B cell (primary cell): ENCODE data around the gene VSIG10. TPM values are rescaled to one million over a fixed set of nuclear protein-coding genes. Genes with fewer than 3 reads are reported as not detected.

Experiments used
- ATAC-seq: fragments of 200-7000 bp; cut with Tn5 transposase; one replicate; pipeline ENCODE4 v1.10.0; 2021; ENCODE audit warnings: low read depth, mild to moderate bottlenecking, moderate number of reproducible peaks, moderate library complexity
- CTCF ChIA-PET: fragments of 350-600 bp; sonication (Branson Sonifier 250); formaldehyde crosslinking; loops from one replicate; lab custom pipeline; 2021; ENCODE audit warnings: antibody characterized with exemption, inconsistent platforms; lab: Charles Lee
- POLR2A ChIA-PET: fragments of 350-600 bp; sonication (Branson Sonifier 250); formaldehyde crosslinking; loops from one replicate; lab custom pipeline; 2021; ENCODE audit warnings: antibody characterized with exemption; lab: Charles Lee
- DNase-seq: peaks from one replicate; pipeline ENCODE4 v3.0.0; 2013
- H2AFZ ChIP-seq: 2 replicates; pipeline ENCODE4 v1.6.1; 2012; ENCODE audit warnings: mild to moderate bottlenecking, low read depth, low read length; ENCODE audit not compliant: insufficient read depth, poor library complexity, severe bottlenecking
- H3K27ac ChIP-seq, 2 donors: 1 replicate in 1 of 2; 2 replicates in 1 of 2; pipeline ENCODE4 v1.5.1; 2012 to 2013; ENCODE audit warnings: low read length in 2 of 2, mild to moderate bottlenecking in 2 of 2, moderate library complexity in 1 of 2
- H3K27me3 ChIP-seq, 4 experiments: fragments of 200-600 bp in 1 of 4; sonication (generic) in 1 of 4; replicated peaks in 1 of 4; 1 replicate in 2 of 4; 2 replicates in 2 of 4; pipeline versions ENCODE4 v1.6.1 to v1.7.0; 2013 to 2016; ENCODE audit warnings: low read length in 3 of 4, mild to moderate bottlenecking in 2 of 4, mixed read lengths in 1 of 4, moderate library complexity in 1 of 4; ENCODE audit not compliant: insufficient read depth in 4 of 4, control insufficient read depth in 3 of 4; ENCODE audit errors: control extremely low read depth in 1 of 4
- H3K36me3 ChIP-seq, 2 experiments: replicated peaks in 1 of 2; 1 replicate in 1 of 2; 2 replicates in 1 of 2; pipeline versions ENCODE4 v1.6.1 to v1.7.1; 2013; ENCODE audit warnings: low read length in 1 of 2; ENCODE audit not compliant: insufficient read depth in 2 of 2, control insufficient read depth in 1 of 2; ENCODE audit errors: control extremely low read depth in 1 of 2, extremely low read depth in 1 of 2
- H3K4me1 ChIP-seq, 2 donors: fragments of 200-600 bp in 1 of 2; sonication (generic) in 1 of 2; 1 replicate in 1 of 2; 2 replicates in 1 of 2; pipeline versions ENCODE4 v1.5.1 to v1.6.1; 2013 to 2017; ENCODE audit warnings: low read length in 2 of 2; ENCODE audit not compliant: control insufficient read depth in 2 of 2, insufficient read depth in 2 of 2
- H3K4me2 ChIP-seq: replicated peaks from 2 replicates; pipeline ENCODE3; 2012; ENCODE audit warnings: mild to moderate bottlenecking, low read depth, low read length; ENCODE audit not compliant: poor library complexity, severe bottlenecking
- H3K4me3 ChIP-seq, 5 experiments: fragments of 200-600 bp in 1 of 5; sonication (generic) in 1 of 5; 1 replicate in 3 of 5; 2 replicates in 2 of 5; pipeline versions ENCODE4 v1.5.1 to v1.7.0; 2011 to 2016; ENCODE audit warnings: low read length in 4 of 5, mild to moderate bottlenecking in 4 of 5, low read depth in 2 of 5, control low read depth in 1 of 5, moderate library complexity in 1 of 5; ENCODE audit not compliant: insufficient read depth in 1 of 5; ENCODE audit errors: control extremely low read depth in 1 of 5, extremely low read depth in 1 of 5
- H3K79me2 ChIP-seq: fragments of 200-600 bp; sonication (generic); one replicate; pipeline ENCODE4 v1.6.0; 2016; ENCODE audit warnings: low read length; ENCODE audit not compliant: control insufficient read depth, insufficient read depth
- H3K9ac ChIP-seq: fragments of 200-600 bp; sonication (generic); 2 replicates; pipeline ENCODE4 v1.6.1; 2017; ENCODE audit warnings: mild to moderate bottlenecking, low read length, moderate library complexity
- H3K9me3 ChIP-seq, 3 donors: one replicate each; pipeline versions ENCODE4 v1.6.1 to v1.7.1; 2013; ENCODE audit warnings: low read length in 2 of 3; ENCODE audit not compliant: control insufficient read depth in 2 of 3, insufficient read depth in 1 of 3; ENCODE audit errors: control extremely low read depth in 1 of 3
- H4K20me1 ChIP-seq: 2 replicates; pipeline ENCODE4 v1.6.0; 2012; ENCODE audit warnings: mild to moderate bottlenecking, low read length; ENCODE audit not compliant: insufficient read depth, control insufficient read depth, poor library complexity, severe bottlenecking
- H3K27ac Mint-ChIP-seq: one replicate; pipeline ENCODE4 v1.8.0; 2021; ENCODE audit warnings: mixed read lengths
- H3K27me3 Mint-ChIP-seq: one replicate; pipeline ENCODE4 v1.8.0; 2021; ENCODE audit warnings: mixed read lengths
- H3K4me1 Mint-ChIP-seq: one replicate; pipeline ENCODE4 v1.8.0; 2021; ENCODE audit warnings: mixed read lengths
- H3K4me3 Mint-ChIP-seq: one replicate; pipeline ENCODE4 v1.8.0; 2021; ENCODE audit warnings: mixed read lengths
- H3K9me3 Mint-ChIP-seq: one replicate; pipeline ENCODE4 v1.8.0; 2022; ENCODE audit warnings: mixed read lengths; ENCODE audit not compliant: insufficient read depth
- CTCF ChIP-seq: fragments of 200-600 bp; IDR thresholded peaks from one replicate; pipeline ENCODE4 v1.8.0; 2022; ENCODE audit warnings: antibody characterized with exemption, mild to moderate bottlenecking
- EZH2 ChIP-seq: IDR thresholded peaks from 2 replicates; pipeline ENCODE4 v1.6.1; 2012; ENCODE audit warnings: borderline replicate concordance, low read depth, mild to moderate bottlenecking, moderate library complexity, low read length; ENCODE audit not compliant: insufficient read depth, poor library complexity, severe bottlenecking
- WGBS: methylation state at CpG from one replicate; pipeline ENCODE4 v1.1.5; 2013; ENCODE audit warnings: missing lambda C conversion rate; ENCODE audit not compliant: insufficient coverage; 5-methylcytosine and 5-hydroxymethylcytosine counted together
- intact Hi-C: fragments of 100-400 bp; cut with micrococcal nuclease; formaldehyde crosslinking; loops from one replicate; pipeline ENCODE4 v1.10.0; 2022
- polyA plus RNA-seq: library from polyadenylated mRNA; depleted of rRNA; stranded (reverse); fragments of >200 nt; gene quantifications from 2 replicates; pipeline ENCODE4 v1.2.3, GENCODE V29; 2012
- total RNA-seq, 2 donors: library from RNA; stranded (reverse); fragments of 120-200 nt in 1 of 2; gene quantifications; 1 replicate in 1 of 2; 2 replicates in 1 of 2; pipeline versions ENCODE4 v1.2.3 to v1.2.4, GENCODE V29; 2013 to 2022

The VSIG10 gene
- total and polyA plus RNA-seq, 2 donors (not counting 1 experiment from before 2014, with no cell fraction given), result 0.34 to 2.6 TPM

- peaks cover 6% of the 10 kb centered on the region for H3K4me1 Mint-ChIP-seq
- no peak overlapping the region for H3K9ac ChIP-seq
- H3K9me3 Mint-ChIP-seq, result no peaks in the 10 kb centered on the region
- TF ChIP-seq EZH2 (no peak), CTCF (no peak)
- no peaks in the 10 kb centered on the region for H3K9me3 ChIP-seq
- no peak overlapping the region for H3K27ac ChIP-seq
- H3K27me3 ChIP-seq, result no peaks in the 10 kb centered on the region
- DNase-seq, result no peak
- H3K36me3 ChIP-seq, result peaks cover 9 to 49% of the 10 kb centered on the region in 2 experiments
- no peak for ATAC-seq
- H3K79me2 ChIP-seq, result peaks cover 3% of the 10 kb centered on the region
- H3K4me1 ChIP-seq, result no peaks in the 10 kb centered on the region
- 97% methylated on average over 13 of the region's 13 CpGs for WGBS
- H3K27me3 Mint-ChIP-seq, result no peaks in the 10 kb centered on the region
- H3K4me3 Mint-ChIP-seq, result no peak overlapping the region
- H3K27ac Mint-ChIP-seq, result no peak overlapping the region
- H3K4me2 ChIP-seq, result no peak overlapping the region
- ChIA-PET POLR2A (no interaction called here), CTCF (no interaction called here)
- no peaks in the 10 kb centered on the region for H4K20me1 ChIP-seq
- no peak overlapping the region for H3K4me3 ChIP-seq
- intact Hi-C loops, result no loop called here
- H2AFZ ChIP-seq, result no peak overlapping the region
These were observed 40.7 kb upstream of the VSIG10 start for GRCh38 chr12:118144499-118144898.

DNA sequence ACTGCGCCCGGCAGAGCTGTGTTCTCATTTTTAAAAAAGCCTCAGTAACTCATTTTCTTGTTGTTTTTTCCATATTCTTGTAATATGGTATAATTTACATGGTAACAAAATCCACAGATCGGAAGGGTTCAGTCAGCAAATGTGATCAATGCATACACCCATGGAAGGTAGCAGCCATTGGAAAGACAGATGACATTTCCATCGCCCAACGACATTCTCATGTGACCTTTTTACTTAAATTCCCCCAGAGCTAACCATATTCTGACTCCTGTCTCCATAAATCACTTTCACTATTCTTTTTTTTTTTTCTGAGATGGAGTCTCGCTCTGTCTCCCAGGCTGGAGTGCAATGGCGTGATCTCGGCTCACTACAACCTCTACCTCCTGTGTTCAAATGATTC is 37.0 kb upstream of the VSIG10 start:
- Mint-ChIP-seq H3K27ac (no peak overlapping the region), H3K27me3 (no peaks in the 10 kb centered on the region), H3K9me3 (no peaks in the 10 kb centered on the region), H3K4me1 (peaks cover 24% of the 10 kb centered on the region), H3K4me3 (no peak overlapping the region)
- Histone ChIP-seq H3K79me2 (peaks cover 18% of the 10 kb centered on the region), H3K4me1 (peaks cover 6 to 12% of the 10 kb centered on the region in 2 donors), H3K4me3 (no peak overlapping the region), H3K4me2 (no peak overlapping the region), H3K9ac (no peak overlapping the region), H3K36me3 (peaks cover 7 to 46% of the 10 kb centered on the region in 2 experiments), H3K27ac (no peak overlapping the region), H4K20me1 (no peaks in the 10 kb centered on the region), H3K9me3 (no peaks in the 10 kb centered on the region), H3K27me3 (no peaks in the 10 kb centered on the region), H2AFZ (no peak overlapping the region)
- ChIA-PET POLR2A (no interaction called here), CTCF (interaction anchor here (1.1 to 2.2 kb wide), 3 partner anchors 43 to 237 kb away, joined by 3 to 6 read pairs (median 5); no protein-coding TSS in a partner anchor)
- DNase-seq, result no peak
- no peak for ATAC-seq
- 93% methylated on average over 3 of the region's 8 CpGs for WGBS
- intact Hi-C loops, result no loop called here
- no peak for TF ChIP-seq EZH2
- no peak for TF ChIP-seq CTCF
